ENCODE results near the gene PASK. TPM values are rescaled to one million over a fixed set of nuclear protein-coding genes. Genes with fewer than 3 reads are reported as not detected.

The PASK gene
- total RNA-seq, 1 experiment from 2014 or later = 45.8 TPM

GRCh38 chr2:241088791-241089732, 60.2 kb downstream of the PASK start:
- TF ChIP-seq CEBPB (IDR thresholded peaks at IDR 0.05; ENCODE audit: low read depth) (no peak), ATF3 (IDR thresholded peaks at IDR 0.05) (no peak), MAX (IDR thresholded peaks at IDR 0.05) (no peak), FOSL1 (IDR thresholded peaks at IDR 0.05; ENCODE audit: low read depth) (no peak), JUND (IDR thresholded peaks at IDR 0.05) (no peak), SRF (IDR thresholded peaks at IDR 0.05; ENCODE audit: low read depth) (no peak), SP1 (IDR thresholded peaks at IDR 0.05; ENCODE audit: low read depth) (no peak), ELF1 (IDR thresholded peaks at IDR 0.05; ENCODE audit: borderline replicate concordance, low read depth) (no peak), TCF7L2 (IDR thresholded peaks at IDR 0.05; ENCODE audit: borderline replicate concordance, extremely low read depth, insufficient read depth, insufficient read length) (no peak), CBX3 (IDR thresholded peaks at IDR 0.05; ENCODE audit: low read depth) (no peak), POLR2A (IDR thresholded peaks at IDR 0.05; ENCODE audit: borderline replicate concordance, extremely low read depth, insufficient read depth, insufficient read length) (no peak), POLR2AphosphoS5 (IDR thresholded peaks at IDR 0.05; ENCODE audit: low read depth, low read length) (no peak), ZNF274 (IDR thresholded peaks at IDR 0.05; ENCODE audit: low read depth, low read length) (no peak), RAD21 (IDR thresholded peaks at IDR 0.05; ENCODE audit: low read depth) (no peak), YY1 (IDR thresholded peaks at IDR 0.05; ENCODE audit: extremely low read depth, insufficient replicate concordance, low read depth, low read length) (no peak), EZH2 (IDR thresholded peaks at IDR 0.05) (no peak), SIN3A (IDR thresholded peaks at IDR 0.05; ENCODE audit: low read depth) (no peak), EGR1 (IDR thresholded peaks at IDR 0.05; ENCODE audit: low read depth) (no peak)
- TF ChIP-seq, protein P1, sequence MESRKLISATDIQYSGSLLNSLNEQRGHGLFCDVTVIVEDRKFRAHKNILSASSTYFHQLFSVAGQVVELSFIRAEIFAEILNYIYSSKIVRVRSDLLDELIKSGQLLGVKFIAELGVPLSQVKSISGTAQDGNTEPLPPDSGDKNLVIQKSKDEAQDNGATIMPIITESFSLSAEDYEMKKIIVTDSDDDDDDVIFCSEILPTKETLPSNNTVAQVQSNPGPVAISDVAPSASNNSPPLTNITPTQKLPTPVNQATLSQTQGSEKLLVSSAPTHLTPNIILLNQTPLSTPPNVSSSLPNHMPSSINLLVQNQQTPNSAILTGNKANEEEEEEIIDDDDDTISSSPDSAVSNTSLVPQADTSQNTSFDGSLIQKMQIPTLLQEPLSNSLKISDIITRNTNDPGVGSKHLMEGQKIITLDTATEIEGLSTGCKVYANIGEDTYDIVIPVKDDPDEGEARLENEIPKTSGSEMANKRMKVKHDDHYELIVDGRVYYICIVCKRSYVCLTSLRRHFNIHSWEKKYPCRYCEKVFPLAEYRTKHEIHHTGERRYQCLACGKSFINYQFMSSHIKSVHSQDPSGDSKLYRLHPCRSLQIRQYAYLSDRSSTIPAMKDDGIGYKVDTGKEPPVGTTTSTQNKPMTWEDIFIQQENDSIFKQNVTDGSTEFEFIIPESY (IDR thresholded peaks at IDR 0.05; ENCODE audit: extremely low read depth, insufficient replicate concordance, low read length) = no peak
- TF ChIP-seq, protein P2, sequence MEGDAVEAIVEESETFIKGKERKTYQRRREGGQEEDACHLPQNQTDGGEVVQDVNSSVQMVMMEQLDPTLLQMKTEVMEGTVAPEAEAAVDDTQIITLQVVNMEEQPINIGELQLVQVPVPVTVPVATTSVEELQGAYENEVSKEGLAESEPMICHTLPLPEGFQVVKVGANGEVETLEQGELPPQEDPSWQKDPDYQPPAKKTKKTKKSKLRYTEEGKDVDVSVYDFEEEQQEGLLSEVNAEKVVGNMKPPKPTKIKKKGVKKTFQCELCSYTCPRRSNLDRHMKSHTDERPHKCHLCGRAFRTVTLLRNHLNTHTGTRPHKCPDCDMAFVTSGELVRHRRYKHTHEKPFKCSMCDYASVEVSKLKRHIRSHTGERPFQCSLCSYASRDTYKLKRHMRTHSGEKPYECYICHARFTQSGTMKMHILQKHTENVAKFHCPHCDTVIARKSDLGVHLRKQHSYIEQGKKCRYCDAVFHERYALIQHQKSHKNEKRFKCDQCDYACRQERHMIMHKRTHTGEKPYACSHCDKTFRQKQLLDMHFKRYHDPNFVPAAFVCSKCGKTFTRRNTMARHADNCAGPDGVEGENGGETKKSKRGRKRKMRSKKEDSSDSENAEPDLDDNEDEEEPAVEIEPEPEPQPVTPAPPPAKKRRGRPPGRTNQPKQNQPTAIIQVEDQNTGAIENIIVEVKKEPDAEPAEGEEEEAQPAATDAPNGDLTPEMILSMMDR (IDR thresholded peaks at IDR 0.05 in 2 of 3, conservative IDR thresholded peaks at IDR 0.05 in 1 of 3; ENCODE audit: borderline replicate concordance in 1 of 3, insufficient read depth in 1 of 3, low read depth in 2 of 3, low read length in 2 of 3) = no peak
- CTCF ChIA-PET = no interaction called here
- RAD21 ChIA-PET (ENCODE audit: low non-redundant PET in 1 of 2, low total read pairs in 2 of 2, uncharacterized antibody in 2 of 2, unreplicated experiment in 2 of 2) = no interaction called here
- Histone ChIP-seq H3K27ac (ENCODE audit: low read depth, low read length) (no peak overlapping the region), H3K27me3 (ENCODE audit: insufficient read depth, low read length) (no peaks in the 10 kb centered on the region), H2AFZ (ENCODE audit: low read depth, low read length, poor library complexity, severe bottlenecking) (no peak overlapping the region), H4K20me1 (ENCODE audit: insufficient read depth) (no peaks in the 10 kb centered on the region), H3K79me2 (ENCODE audit: insufficient read depth, low read length) (no peaks in the 10 kb centered on the region), H3K9ac (ENCODE audit: low read length) (no peak overlapping the region), H3K4me2 (ENCODE audit: low read length) (no peak overlapping the region), H3K4me3 (replicated peaks in 1 of 2; ENCODE audit: low read depth in 1 of 2, low read length in 2 of 2) (no peak overlapping the region), H3K4me1 (ENCODE audit: control insufficient read depth in 1 of 2, insufficient read depth in 2 of 2, low read length in 2 of 2) (no peaks in the 10 kb centered on the region), H3K36me3 (ENCODE audit: control insufficient read depth in 1 of 2, insufficient read depth in 2 of 2, low read length in 2 of 2) (peaks cover 18 to 25% of the 10 kb centered on the region in 2 experiments), H3K9me2 (ENCODE audit: insufficient read depth) (no peaks in the 10 kb centered on the region), H3K9me3 (ENCODE audit: control insufficient read depth in 1 of 2, insufficient read depth in 1 of 2, low read depth in 1 of 2, low read length in 2 of 2) (no peaks in the 10 kb centered on the region)
- no TSS peak for BruUV-seq (replicated peaks)
- ATAC-seq (no peak), DNase-seq (ENCODE audit: low read depth, low spot score) (no peak)
- POLR2A ChIA-PET = no interaction called here
- intact Hi-C loops (cut with micrococcal nuclease) = no loop called here

Data from HCT116 (cell line).